SU-DHL-6 (cell line): ENCODE measurements around the gene SLC35A3.

Experiments used
- H2AFZ ChIP-seq: fragments of 200-600 bp; sonication (generic); 2 replicates; pipeline ENCODE4 v1.6.1; 2014; ENCODE audit warnings: low read depth, mild to moderate bottlenecking, moderate library complexity, mixed read lengths, antibody characterized with exemption, low read length; ENCODE audit not compliant: severe bottlenecking
- H3F3A ChIP-seq: fragments of 200-600 bp; shearing (Covaris generic); 2 replicates; pipeline ENCODE4 v1.6.0; 2016; ENCODE audit warnings: antibody characterized with exemption, mild to moderate bottlenecking; ENCODE audit not compliant: insufficient read depth
- H3K27ac ChIP-seq: fragments of 200-600 bp; sonication (generic); 2 replicates; pipeline ENCODE4 v1.5.1; 2016; ENCODE audit warnings: low read depth, mild to moderate bottlenecking, low read length, moderate library complexity, mixed read lengths
- H3K27me3 ChIP-seq: fragments of 200-600 bp; sonication (generic), shearing (Covaris generic); 2 replicates; pipeline ENCODE4 v1.6.0; 2014; ENCODE audit warnings: mild to moderate bottlenecking, low read length
- H3K36me3 ChIP-seq: fragments of 200-600 bp; sonication (generic); 2 replicates; pipeline ENCODE4 v1.6.1; 2014; ENCODE audit warnings: mild to moderate bottlenecking, low read length, mixed read lengths
- H3K4me2 ChIP-seq: fragments of 300-600, 200-600 bp; shearing (Covaris generic), sonication (generic); 2 replicates; pipeline ENCODE4 v1.6.0; 2014; ENCODE audit warnings: low read length, low read depth, mild to moderate bottlenecking; ENCODE audit not compliant: poor library complexity, severe bottlenecking
- H3K4me3 ChIP-seq: fragments of 200-600 bp; sonication (generic); 2 replicates; pipeline ENCODE4 v1.5.1; 2014; ENCODE audit warnings: antibody characterized with exemption, low read length, mild to moderate bottlenecking, mixed read lengths; ENCODE audit not compliant: insufficient read depth, poor library complexity, severe bottlenecking
- H3K79me2 ChIP-seq: fragments of 200-600 bp; sonication (generic); 2 replicates; pipeline ENCODE4 v1.6.1; 2014; ENCODE audit warnings: mild to moderate bottlenecking, low read length, moderate library complexity; ENCODE audit not compliant: insufficient read depth
- H3K9ac ChIP-seq: fragments of 200-600 bp; sonication (generic); 2 replicates; pipeline ENCODE4 v1.7.0; 2014; ENCODE audit warnings: mild to moderate bottlenecking, low read length
- H3K9me2 ChIP-seq: fragments of 200-600 bp; sonication (generic); replicated peaks from 2 replicates; pipeline ENCODE4 v1.6.1; 2014; ENCODE audit warnings: low read length; ENCODE audit not compliant: insufficient read depth
- H3K9me3 ChIP-seq: fragments of 200-600 bp; sonication (generic); 2 replicates; pipeline ENCODE4 v1.6.1; 2014; ENCODE audit warnings: low read length, mixed read lengths; ENCODE audit not compliant: insufficient read depth
- H4K20me1 ChIP-seq: fragments of 200-600 bp; sonication (generic); 2 replicates; pipeline ENCODE4 v1.6.1; 2014; ENCODE audit warnings: low read depth, mild to moderate bottlenecking, antibody characterized with exemption, low read length, moderate library complexity, mixed read lengths
- CTCF ChIP-seq: fragments of 200-600 bp; sonication (generic); IDR thresholded peaks from one replicate; pipeline ENCODE4 v1.5.1; 2017; ENCODE audit warnings: antibody characterized with exemption, mild to moderate bottlenecking, low read length, moderate library complexity; ENCODE audit not compliant: insufficient read depth, poor library complexity, severe bottlenecking
- EZH2phosphoT487 ChIP-seq: fragments of 200-600 bp; sonication (generic), shearing (Covaris generic); conservative IDR thresholded peaks from 2 replicates; pipeline ENCODE4 v1.6.1; 2018; ENCODE audit warnings: mild to moderate bottlenecking, antibody characterized with exemption, low read length, moderate library complexity, mixed read lengths

SLC35A3 gene

GRCh38 chr1:100010804-100011203 is 41.0 kb downstream of the SLC35A3 start:
- Histone ChIP-seq H3K27me3 (no peaks in the 10 kb centered on the region), H3K4me2 (no peak overlapping the region), H2AFZ (no peak overlapping the region), H3K9ac (no peak overlapping the region), H3F3A (peaks cover 8% of the 10 kb centered on the region), H3K27ac (no peak overlapping the region), H3K9me2 (no peaks in the 10 kb centered on the region), H3K9me3 (no peaks in the 10 kb centered on the region), H4K20me1 (no peaks in the 10 kb centered on the region), H3K4me3 (no peak overlapping the region), H3K79me2 (0 out of 2 replicates have a peak, but pooled peaks cover 6% of the 10 kb centered on the region), H3K36me3 (no peaks in the 10 kb centered on the region; the same call in 1 of the 2 replicates)
- TF ChIP-seq CTCF: no peak
- no peak for TF ChIP-seq EZH2phosphoT487

- TF ChIP-seq EZH2phosphoT487: no peak
- no peak for TF ChIP-seq CTCF
- no peak overlapping the region for H3K4me3 ChIP-seq
- H2AFZ ChIP-seq: no peak overlapping the region
- no peak overlapping the region for H3K9ac ChIP-seq
- no peaks in the 10 kb centered on the region for H3K27me3 ChIP-seq
- H3K9me2 ChIP-seq: no peaks in the 10 kb centered on the region
- no peaks in the 10 kb centered on the region for H3K79me2 ChIP-seq
- no peaks in the 10 kb centered on the region for H3F3A ChIP-seq
- H3K36me3 ChIP-seq: peaks cover 8% of the 10 kb centered on the region; the same call in 1 of the 2 replicates
- no peak overlapping the region for H3K4me2 ChIP-seq
- H3K27ac ChIP-seq: no peak overlapping the region
- H3K9me3 ChIP-seq: no peaks in the 10 kb centered on the region
- H4K20me1 ChIP-seq: no peaks in the 10 kb centered on the region
Measured at GRCh38 chr1:100019220-100019619, 49.4 kb downstream of the SLC35A3 start.

- Histone ChIP-seq H3K4me2 (no peak overlapping the region), H3K9me3 (no peaks in the 10 kb centered on the region), H3K27me3 (no peaks in the 10 kb centered on the region), H3K9ac (no peak overlapping the region), H3F3A (0 out of 2 replicates have a peak, but pooled peaks cover 6% of the 10 kb centered on the region), H3K27ac (no peak overlapping the region), H3K4me3 (no peak overlapping the region), H4K20me1 (no peaks in the 10 kb centered on the region), H3K36me3 (peaks cover 4% of the 10 kb centered on the region; the same call in 1 of the 2 replicates), H3K79me2 (no peaks in the 10 kb centered on the region), H2AFZ (no peak overlapping the region), H3K9me2 (no peaks in the 10 kb centered on the region)
- no peak for TF ChIP-seq EZH2phosphoT487
- TF ChIP-seq CTCF: no peak
Measured at GRCh38 chr1:100023482-100023881, 53.7 kb downstream of the SLC35A3 start.
